Activated T-cell treated with anti-CD3 and anti-CD28 coated beads for 4 hours (primary cell): ENCODE measurements around the gene NTRK3.

Experiments
- DNase-seq: peaks from one replicate; pipeline ENCODE4 v3.0.0-alpha.2; 2020

NTRK3 gene

DNA sequence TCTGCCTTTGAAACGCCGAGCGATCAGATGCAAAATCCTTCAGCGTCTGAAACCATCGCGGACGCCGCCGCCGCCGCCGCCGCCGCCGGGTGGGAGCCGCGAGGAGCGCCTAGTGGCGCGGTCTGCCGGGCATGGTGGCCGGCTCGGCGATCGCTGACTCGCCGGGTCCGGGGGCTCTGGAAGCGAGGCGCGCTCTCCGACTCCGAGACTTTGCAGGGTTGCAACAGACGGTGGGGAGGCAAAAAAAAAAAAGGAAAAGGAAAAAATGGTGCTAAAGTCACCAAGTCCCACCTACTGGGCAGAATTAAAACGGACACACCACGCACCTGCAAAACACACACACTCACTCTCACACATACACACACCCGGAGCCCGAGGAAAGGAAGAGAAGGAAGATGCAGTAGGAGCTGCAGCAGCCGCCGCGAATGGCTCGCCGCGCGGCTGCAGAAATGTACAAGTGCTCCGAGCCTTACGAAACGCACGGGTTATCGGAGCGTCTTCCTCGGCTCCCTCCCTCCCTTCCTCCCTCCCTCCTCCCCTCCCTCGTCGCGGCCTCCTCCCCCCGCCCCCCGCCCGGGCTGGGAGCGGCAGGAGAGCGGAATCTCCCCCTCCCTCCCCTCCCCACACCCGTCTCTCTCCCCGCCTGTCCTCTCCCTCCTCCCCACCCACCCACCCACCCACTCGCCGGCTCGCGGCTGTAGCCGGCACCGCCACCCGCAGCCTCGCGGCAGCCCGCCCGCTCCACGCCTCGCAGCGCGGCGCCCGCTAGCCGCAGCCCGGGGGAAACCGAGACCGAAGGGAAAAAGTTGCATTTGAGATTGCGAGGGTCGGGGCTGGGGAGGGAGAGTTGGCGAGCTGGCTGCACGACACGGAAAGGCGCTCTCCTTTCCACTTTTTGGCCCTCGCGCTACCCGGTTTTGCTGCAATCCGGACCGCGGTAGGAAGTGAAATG is at the start of gene NTRK3:
TSS of gene NTRK3 (minus strand) at position 461 of the 952 bp plus-strand sequence. CDS start 586 bp downstream, outside the sequence.
- no peak for DNase-seq

DNA sequence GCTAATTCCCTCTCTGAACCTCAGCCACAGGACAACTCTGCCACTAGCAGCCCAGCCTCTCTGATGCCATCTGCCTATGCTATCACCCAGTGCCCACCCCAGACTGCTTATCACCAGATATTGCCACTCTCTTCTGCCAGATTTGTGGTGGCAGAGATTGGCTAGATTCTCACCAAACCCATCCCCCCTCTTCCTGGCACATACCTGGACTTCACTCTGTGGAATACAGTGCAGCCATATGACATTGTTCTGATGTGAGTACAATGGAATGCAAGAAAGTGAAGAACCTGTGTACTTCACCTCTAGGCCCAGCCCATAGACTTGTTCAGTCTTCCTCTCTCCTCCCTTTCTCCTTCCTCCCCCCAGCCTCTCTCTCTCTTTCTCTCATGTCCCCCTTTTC is 46.9 kb upstream of the NTRK3 start:
- DNase-seq, result no peak

DNA sequence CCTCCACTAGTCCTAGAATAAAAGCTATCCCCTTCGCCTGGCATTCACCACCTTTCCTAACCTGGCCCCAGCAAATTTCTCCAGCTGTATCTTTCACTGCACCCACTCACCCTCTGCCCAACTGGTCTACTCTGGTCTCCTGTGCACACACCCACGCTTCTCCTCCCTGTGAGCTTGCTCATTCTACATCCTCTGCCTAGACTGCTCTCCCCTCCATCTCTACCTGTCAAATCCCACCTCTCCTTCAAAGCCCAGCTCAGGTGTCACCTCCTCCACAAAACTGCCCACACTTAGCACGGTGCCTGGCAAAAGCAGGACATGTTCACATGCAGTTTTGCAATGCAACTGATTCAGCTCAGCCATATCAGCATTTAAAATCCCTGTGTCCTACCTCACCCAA is 45.8 kb upstream of the NTRK3 start:
- no peak for DNase-seq

DNA sequence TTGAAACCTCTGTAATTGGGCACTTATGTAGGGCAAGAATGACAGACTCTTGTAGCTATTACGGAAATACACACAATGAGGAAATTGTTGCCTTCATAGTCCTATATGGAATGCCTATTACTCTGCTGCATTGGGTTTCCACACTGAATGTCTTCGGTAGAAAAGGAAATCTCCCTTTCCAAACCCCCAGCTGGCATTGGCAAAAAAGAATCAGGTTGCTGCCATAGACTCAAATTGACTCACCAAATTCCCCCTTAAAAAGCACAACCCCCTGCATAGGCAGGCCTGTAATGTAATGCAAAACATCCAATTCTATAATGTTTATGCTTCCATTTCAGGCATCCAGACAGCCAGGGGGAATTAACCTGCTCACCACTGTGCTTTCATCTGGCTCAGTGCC is 44.8 kb upstream of the NTRK3 start:
- DNase-seq, result no peak

DNA sequence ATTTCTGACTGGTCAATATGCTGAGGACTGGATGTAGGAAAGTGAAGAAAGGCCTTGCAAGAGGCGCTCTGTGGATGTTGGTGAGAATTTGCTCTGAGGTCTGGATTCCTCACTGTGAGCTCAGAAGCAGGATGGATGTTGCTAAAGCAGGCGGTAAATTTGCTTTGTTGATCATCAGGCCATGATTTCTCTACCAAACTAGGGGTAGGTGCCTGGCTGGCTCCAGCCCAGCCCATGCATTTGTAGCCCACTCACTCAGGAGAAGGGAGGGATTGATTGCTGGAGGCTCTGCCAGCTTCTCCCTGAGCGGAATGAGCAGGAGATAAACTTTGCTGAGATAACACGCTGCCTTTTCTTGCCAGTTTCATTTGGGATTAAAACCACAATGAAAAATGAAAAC is 44.3 kb upstream of the NTRK3 start:
- no peak for DNase-seq

DNA sequence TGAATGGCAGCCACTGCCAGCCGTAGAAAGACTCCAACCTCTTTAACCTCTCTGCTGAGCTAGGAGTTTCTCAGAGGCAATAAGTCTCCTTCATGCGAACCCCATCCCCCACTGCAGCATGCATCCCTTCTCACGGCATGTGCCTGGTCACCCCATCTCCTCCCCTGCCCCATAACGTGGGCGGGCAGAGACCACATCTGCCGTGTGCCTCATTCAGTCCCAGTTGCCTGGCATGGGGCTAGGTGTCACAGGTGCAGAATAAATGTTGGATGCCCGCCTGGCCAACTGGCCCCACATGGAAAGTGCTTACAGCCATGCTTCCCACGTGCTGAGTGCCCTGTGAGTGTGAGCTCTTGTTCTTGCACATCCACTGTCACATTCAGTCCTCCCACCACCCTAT is 43.5 kb upstream of the NTRK3 start:
- DNase-seq, result no peak

DNA sequence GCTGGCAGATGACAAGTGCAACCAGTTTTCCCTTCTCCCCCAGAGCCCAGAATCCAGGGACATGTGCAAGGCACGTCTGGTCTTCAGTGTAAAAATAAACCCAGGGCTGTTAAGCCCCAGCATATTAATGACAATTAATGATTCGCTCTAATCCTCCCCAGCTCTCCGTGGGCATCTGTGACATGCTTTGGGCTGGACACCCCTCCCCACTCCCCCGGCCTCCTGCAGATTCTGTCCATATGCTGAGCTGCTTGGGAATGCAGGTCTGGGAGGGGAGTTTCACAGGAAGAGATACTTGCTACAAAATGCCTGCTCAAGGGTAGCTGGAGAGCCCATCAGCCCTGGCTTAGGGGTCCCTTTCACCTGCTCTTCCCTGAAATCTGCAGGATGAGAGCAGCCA is 43.0 kb upstream of the NTRK3 start:
- DNase-seq, result no peak

DNA sequence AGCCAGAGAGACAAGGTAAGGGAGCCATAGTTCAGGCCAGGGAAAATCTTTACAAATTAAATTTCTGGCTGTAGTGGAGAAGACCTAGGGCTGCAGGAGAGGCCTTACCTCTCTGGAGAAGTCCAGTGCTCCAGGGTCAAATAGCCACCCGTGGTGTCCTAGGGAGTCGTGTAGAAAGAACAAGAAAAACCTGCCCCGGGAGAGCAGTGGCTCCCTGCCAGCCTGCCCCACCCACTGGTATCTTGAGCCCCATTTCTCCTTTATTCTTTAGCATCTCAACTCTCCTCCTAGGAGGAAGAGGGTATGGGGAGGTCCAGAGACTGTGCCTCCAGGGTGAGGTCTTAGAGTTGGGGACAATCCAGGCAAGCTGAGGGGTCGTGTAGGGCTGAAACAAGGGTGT is 32.1 kb upstream of the NTRK3 start:
- DNase-seq, result no peak

DNA sequence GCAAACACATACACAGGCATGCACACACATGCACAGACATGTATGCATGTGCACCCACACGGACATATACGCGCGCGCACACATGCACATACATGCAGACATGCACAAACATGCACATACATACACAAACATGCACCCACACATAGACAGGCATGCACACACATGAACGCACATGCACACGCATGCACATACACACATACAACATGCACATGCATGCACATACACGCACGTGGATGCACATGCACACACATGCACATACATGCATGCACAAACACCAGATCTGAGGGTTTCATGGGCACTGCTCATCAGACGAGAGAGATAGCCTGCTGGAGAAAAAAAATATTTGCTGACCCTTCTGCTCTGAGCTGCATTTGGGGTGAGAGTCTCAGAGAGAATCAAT is 31.7 kb upstream of the NTRK3 start:
- no peak for DNase-seq

DNA sequence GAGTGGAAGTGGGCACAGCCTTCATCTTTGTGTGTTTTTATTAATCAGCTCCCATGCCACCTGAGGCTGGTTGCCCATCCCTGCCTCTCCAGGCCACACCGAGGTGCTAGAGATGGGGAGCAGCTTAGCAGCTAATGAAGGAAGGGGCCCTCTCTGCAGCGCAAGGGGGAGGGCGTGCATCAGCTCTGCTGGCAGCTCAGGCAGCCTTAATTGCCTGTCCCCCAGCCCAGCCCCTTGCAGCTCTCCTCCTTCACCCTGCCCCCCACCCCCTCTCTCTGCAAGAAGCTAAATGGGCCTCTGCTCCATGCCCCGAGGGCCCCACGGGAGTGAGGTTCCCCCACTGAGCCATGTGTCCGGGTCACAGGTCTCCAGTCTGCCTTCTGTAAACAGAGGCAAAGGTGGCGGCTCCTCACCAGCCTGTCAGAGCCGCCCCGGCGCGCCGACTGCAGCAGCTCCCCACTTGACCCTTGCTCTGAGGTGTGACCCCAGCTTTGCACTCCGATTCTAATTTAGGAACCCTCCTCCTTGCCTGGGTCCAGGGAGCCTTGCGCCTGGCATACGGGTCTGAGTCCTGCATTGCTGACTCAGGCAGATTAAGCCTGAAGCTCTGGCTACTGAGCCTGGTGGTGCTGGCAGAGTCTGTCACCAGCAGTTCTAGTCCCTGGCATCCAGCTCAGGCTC is 27.9 kb upstream of the NTRK3 start:
- no peak for DNase-seq

DNA sequence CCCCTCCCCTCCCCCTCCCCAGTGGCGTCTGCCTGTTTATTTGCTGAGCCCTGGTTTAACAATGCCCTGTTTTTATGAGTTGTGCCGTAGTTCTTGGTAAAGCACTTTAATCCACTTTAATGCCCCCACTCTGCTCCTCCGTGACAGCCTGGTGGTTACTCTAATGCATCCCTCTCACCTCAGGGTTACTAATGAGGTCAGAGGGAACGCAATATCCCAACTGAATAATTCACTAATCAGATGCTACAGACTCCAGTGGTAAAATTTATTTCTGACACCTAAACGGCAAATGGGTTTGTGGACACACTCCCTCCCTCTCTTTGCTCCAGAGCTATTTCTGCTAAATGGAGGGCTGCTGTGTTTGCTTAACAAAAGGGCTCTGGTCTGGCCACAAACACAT is 26.1 kb upstream of the NTRK3 start:
- no peak for DNase-seq

DNA sequence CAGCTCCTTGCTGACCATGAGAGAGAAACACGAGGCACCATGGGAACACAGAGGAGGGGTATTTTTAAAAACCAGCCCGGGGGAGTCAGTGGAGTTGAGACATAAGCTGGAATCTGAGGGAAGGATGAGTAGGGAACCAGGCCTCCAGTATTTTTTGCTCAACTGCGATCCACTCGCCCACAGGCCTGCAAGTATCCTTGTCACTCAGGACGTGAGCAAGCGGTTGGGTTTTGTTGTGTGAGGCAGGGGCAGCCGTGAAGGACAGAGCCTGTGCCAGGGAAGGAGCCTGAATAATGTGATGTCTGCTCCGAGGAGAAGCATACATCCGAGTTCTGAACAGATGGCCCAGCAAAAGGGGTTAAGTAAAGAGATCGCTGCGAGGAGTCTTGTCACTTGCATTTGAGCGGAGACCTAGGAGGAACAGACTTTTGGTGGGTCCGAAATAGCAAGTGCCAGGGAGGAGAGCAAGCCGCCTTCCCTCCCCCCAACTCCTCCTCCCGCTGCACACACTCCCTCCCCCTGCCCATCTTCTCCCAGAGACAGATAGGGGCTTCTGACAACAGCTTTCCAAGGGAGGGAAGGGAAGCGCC is 20.4 kb upstream of the NTRK3 start:
- DNase-seq, result no peak

DNA sequence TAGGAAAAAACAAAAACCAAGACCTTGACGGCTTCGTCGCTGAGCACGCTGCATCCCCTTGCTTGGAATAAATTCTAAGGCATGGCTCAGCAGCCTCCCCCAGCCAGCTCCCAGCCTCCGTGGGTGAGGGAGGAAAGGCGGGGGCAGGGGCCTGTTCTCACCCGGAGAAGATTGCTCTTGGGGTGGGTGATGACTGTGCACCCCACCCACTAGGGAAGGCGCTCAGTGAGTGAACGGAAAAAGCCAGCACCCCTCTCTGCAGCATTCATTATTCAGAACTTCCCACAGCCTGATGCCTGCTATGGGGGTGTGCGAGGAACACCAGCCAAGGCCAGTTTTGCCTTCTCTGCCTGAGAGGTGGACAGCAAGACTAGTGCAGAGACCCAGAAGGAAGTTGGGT is 19.3 kb upstream of the NTRK3 start:
- no peak for DNase-seq

DNA sequence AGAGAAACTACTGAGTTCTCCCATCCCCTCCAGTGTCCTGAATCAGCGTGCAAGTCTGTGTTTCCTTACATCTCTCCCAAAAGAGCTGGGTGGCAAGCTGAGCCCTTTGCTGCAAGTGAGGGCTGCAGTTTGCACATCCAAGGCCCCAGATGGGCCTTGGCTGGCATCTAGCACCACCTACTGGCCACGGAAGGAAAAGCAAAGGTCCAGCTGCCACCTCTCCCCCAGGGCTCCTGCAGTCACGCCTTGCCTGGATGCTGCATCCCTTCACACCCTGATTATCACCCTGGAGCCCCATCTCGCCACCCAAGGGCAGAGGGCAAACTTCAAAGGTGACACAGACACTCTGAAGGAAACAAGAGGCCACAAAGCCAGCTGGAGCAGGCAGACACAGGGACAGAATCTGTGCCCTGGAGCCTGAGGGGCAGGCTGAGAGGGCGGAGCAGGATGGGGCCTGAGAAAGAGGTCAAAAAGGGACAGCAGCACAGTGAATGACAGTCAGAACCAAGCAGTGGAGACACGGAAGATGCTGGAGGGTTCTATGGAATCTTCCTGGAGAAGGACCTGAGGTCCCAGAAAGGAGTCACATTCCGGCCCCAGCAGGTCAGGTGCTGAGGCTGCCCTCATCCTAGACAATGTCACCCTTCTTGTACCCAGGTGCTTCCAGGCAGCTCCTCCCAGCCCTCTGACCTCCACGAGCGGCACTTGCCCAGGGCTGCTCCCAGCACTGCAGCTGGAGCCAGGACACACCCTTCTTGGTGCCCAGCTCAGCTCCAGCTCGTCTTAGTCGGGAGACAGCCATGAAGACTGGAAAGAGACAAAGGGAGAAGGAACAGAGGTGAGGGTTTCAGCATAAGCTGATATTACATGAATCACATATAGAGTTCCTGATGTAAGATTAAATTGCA is 18.3 kb upstream of the NTRK3 start:
- peak; percentile 36 for DNase-seq

DNA sequence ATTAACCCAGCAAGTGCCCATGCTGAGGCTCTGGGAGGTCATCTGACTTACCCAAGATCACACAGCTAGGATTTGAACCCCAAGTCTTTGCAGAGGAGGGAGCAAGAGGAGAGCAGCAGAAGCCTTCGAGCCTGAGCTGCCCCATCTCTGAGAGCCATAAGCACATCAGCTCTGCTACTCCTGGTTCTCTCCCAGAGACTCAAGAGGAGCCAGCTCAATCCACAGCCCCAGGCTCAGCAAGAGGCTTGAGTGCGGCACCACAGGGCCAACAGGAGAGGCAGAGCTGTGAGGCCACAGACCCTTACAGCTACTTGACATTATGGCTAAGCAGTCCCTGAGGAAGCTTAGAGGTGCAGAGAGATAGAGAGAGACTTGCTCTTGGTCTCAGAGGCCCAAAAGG is 15.9 kb upstream of the NTRK3 start:
- DNase-seq, result no peak

DNA sequence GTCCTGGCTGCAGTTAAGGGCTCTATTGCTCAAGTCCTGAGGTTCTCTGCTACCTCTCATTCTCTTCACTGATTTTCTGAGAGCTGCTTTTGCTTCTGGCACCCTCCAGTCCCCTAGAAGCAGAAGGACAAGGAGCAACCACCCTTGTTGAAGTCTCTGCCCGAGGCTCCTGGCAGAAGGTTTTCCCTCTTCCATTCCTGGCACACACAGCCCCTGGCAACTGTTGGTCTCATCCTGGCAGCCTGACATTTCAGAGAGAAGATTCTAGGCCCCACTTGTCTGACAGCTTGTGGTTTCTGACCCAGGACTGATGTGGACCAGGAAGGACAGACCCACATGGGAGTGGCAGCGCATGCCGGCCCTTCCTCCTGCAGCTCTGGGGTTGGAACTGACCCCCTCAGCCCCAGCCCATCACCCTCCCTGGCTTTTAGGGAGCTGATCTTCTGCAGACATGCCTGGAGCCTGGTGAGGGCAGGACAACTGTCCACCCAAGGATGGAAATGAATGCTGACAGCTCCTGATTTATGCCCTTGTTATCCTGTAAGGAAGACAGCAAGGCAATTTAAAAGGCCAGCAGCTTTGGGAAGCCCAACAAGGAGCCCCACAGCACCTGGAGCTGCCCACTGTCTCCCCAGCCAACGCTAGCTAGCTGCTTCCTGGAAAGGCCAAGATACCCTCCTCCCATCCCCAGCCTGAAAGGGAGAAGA is 13.0 kb upstream of the NTRK3 start:
- DNase-seq, result no peak

DNA sequence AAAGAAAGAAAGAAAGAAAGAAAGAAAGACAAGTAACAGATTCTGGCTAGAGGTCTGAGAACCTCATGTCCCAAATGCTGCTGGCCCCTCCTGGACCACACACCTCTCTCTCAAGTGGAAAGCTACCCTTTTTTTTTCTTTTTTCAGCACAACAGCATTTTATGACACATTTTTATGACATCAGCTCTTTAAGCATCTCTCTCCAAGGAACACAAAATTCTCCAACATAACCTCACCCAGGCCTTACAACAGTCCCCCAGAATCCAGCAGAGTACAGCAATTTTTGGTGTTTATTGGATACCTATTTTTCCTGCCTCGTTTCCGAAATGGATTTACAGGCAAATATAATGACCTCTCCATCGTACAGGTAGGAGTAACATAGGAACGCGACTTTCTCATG is 11.2 kb upstream of the NTRK3 start:
- no peak for DNase-seq

DNA sequence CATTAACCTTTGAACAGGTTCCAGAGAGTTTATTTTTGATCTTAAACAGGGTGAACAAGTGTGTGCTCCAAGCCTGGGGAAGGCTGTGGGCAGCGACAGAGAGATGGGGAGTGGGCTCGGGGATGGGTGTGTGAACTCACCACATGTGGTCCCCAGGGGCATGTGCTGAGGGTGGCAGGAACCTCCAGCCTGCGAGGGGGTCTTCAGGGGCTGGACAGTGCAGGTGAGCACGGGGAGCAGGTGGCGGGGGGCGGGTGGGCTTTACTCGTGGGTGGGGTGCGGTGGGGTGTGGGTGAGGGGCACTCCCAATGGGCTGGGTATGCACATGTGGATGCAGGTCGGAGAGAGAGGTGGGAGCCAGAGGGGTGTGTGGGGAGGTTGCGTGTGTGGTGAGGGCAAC is 9.6 kb upstream of the NTRK3 start:
- DNase-seq, result no peak

DNA sequence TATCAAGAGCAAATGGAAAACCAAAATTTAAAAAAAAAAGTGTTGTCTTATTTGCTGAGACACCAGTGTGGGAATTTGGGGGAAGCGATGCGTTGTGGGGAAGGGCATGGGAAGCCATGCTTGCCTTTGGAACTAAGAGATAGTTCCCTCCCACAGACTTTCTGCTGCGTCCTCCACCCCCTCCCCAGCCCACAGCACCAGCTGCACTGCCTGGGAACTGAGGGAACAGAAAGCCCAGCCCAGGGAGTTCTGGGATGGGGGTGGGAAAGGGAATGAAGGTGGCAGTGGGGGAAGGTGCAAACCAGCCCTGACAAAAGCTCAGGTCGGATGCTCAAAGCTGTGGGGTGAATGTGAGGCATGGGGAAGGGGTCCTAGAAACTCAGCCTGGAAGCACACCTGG is 8.1 kb upstream of the NTRK3 start:
- no peak for DNase-seq

DNA sequence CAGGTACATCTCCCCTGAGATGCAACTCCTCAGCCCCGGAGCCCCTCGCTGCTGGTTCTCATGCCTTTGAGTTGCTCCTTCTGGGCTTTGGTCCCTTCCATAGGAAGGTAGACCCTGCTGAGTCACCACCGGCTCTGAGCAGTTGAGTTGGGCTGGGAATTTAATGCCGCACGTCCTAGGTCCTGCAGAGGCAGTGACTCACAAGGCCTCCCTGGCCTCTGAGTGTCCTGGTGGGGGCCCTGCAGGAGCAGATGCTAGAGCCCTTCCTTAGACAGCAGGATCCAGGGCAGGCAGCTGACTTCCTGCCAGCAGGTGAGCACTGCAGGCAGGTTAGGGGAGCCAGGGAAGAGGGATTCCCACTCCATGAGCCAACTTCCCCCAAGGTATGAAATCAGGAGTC is 5.5 kb upstream of the NTRK3 start:
- no peak for DNase-seq

DNA sequence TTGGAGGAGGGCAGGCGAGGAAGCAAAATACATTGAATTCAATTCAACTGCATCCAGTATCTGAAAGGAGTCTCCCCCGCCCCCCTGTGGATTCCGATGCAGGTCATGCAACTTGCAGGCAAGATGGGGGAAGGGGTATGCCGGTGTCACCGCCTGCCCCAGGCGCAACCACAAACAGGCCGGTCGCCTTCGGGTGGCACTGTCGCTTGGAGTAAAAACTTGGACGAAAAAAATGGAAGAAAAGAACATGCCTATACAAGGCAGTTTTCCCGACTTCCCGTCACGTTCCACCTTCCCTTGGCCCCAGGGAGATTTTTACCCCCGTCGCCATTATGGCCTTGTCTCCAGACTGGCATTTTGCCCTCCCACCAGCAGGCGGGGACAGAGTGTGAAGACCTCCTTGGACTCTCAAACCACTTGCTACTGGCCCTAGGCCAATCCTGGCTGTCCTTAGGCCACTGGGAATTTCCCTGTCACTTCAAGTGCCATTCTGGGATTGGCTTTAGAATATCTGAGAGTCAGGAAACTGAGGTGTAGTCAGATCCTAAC is 1.6 kb upstream of the NTRK3 start:
- no peak for DNase-seq
